Gastroesophageal sphincter (tissue), 4 donors: ENCODE results near the gene MAS1L. TPM values are rescaled to one million over a fixed set of nuclear protein-coding genes. Genes with fewer than 3 reads are reported as not detected.

Experiments used
- ATAC-seq: fragments of 150-250 bp; one replicate; pipeline ENCODE4 v1.9.1; 2016; ENCODE audit warnings: mild to moderate bottlenecking, moderate library complexity
- H3K27ac ChIP-seq, 4 donors: fragments of 200-600 bp; sonication (generic) in 3 of 4; 1 replicate in 3 of 4; 2 replicates in 1 of 4; pipeline ENCODE4 v1.5.1; 2016 to 2019
- H3K27me3 ChIP-seq: fragments of 200-600 bp; sonication (generic); one replicate; pipeline ENCODE4 v1.5.1; 2019
- H3K36me3 ChIP-seq, 2 donors: fragments of 200-600 bp; sonication (generic); one replicate each; pipeline ENCODE4 v1.5.1; 2019; ENCODE audit warnings: control low read depth in 1 of 2
- H3K4me1 ChIP-seq, 3 donors: fragments of 200-600 bp; sonication (generic); 1 replicate in 2 of 3; 2 replicates in 1 of 3; pipeline ENCODE4 v1.5.1; 2016 to 2019; ENCODE audit warnings: control low read depth in 2 of 3
- H3K4me3 ChIP-seq, 2 donors: fragments of 200-600 bp; sonication (generic); one replicate each; pipeline ENCODE4 v1.5.1; 2019; ENCODE audit warnings: mild to moderate bottlenecking in 1 of 2, moderate library complexity in 1 of 2
- H3K9me3 ChIP-seq, 3 donors: fragments of 200-600 bp; sonication (generic); one replicate each; pipeline ENCODE4 v1.5.1; 2017 to 2019; ENCODE audit warnings: control low read depth in 2 of 3
- CTCF ChIP-seq, 4 experiments: fragments of 200-600 bp in 2 of 4; fragments of 450-650 bp in 2 of 4; sonication (generic) in 1 of 4; IDR thresholded peaks; one replicate each; pipeline ENCODE4 v1.5.1; 2017 to 2019; ENCODE audit warnings: antibody characterized with exemption in 4 of 4, mild to moderate bottlenecking in 2 of 4, moderate library complexity in 2 of 4
- EP300 ChIP-seq: sonication (generic); formaldehyde crosslinking; IDR thresholded peaks from one replicate; pipeline ENCODE4 v1.6.1; 2017; ENCODE audit warnings: antibody characterized with exemption, mild to moderate bottlenecking
- POLR2A ChIP-seq, 2 donors: fragments of 450-650 bp; IDR thresholded peaks; one replicate each; pipeline ENCODE4 v1.6.1; 2017; ENCODE audit warnings: antibody characterized with exemption in 2 of 2, mild to moderate bottlenecking in 2 of 2, moderate library complexity in 1 of 2
- POLR2AphosphoS5 ChIP-seq: sonication (generic); formaldehyde crosslinking; IDR thresholded peaks from one replicate; pipeline ENCODE4 v1.6.1; 2017; ENCODE audit warnings: antibody characterized with exemption
- WGBS, 2 donors: methylation state at CpG; one replicate each; pipeline ENCODE4 v1.1.5; 2018; ENCODE audit warnings: low coverage in 1 of 2; 5-methylcytosine and 5-hydroxymethylcytosine counted together
- total RNA-seq, 4 donors: library from RNA; depleted of rRNA; stranded (reverse); fragments of >200 nt; gene quantifications; one replicate each; pipeline ENCODE4 v1.1.0, GENCODE V29; 2016

Gene MAS1L
- total RNA-seq, 4 donors from 2014 or later = not detected

GRCh38 chr6:29506446-29507067, 18.8 kb upstream of the MAS1L start:
- WGBS, 2 donors = no CpG with 5 or more reads among the region's 11 CpGs
- peaks cover 7% of the 10 kb centered on the region for H3K27me3 ChIP-seq
- no peak for ATAC-seq
- H3K4me1 ChIP-seq = no peaks in the 10 kb centered on the region
- TF ChIP-seq EP300 = no peak
- no peak for TF ChIP-seq CTCF (IDR thresholded peaks at IDR 0.05)
- TF ChIP-seq POLR2A (IDR thresholded peaks at IDR 0.05) = no peak
- no peak for TF ChIP-seq POLR2AphosphoS5
- no peak overlapping the region for H3K27ac ChIP-seq
- H3K9me3 ChIP-seq = no peaks in the 10 kb centered on the region
- no peak overlapping the region for H3K4me3 ChIP-seq
- no peaks in the 10 kb centered on the region for H3K36me3 ChIP-seq

DNA sequence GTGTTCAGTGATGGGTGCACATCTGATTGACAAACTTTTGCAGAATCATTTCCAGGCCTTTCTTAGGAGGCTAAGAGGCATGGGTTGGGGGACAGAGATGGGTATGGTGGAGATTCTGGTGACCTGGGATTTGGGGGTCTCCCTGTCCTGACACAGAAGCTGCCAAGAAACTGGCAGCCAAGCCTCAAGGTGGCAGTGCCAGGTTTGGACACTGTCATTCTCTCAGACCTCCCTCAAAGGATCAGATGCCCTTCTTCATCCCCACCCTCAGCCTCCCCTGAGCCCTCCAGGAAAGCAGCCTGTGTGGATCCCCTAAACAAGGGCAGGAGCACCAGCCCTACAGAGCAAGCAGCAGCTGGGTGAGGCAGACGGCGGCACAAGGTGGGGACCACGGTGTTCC, 18.1 kb upstream of the MAS1L start:
- H3K27me3 ChIP-seq = peaks cover 14% of the 10 kb centered on the region
- no peaks in the 10 kb centered on the region for H3K36me3 ChIP-seq
- no peak overlapping the region for H3K27ac ChIP-seq
- H3K4me1 ChIP-seq = no peaks in the 10 kb centered on the region
- H3K4me3 ChIP-seq = no peak overlapping the region
- no peak for ATAC-seq
- TF ChIP-seq POLR2A (IDR thresholded peaks at IDR 0.05) (no peak), CTCF (IDR thresholded peaks at IDR 0.05) (no peak), POLR2AphosphoS5 (no peak), EP300 (no peak)
- WGBS, 2 donors = 100% methylated on average over 1 of the region's 3 CpGs; no CpG with 5 or more reads in 1 of the 2 donors
- H3K9me3 ChIP-seq = no peaks in the 10 kb centered on the region

DNA sequence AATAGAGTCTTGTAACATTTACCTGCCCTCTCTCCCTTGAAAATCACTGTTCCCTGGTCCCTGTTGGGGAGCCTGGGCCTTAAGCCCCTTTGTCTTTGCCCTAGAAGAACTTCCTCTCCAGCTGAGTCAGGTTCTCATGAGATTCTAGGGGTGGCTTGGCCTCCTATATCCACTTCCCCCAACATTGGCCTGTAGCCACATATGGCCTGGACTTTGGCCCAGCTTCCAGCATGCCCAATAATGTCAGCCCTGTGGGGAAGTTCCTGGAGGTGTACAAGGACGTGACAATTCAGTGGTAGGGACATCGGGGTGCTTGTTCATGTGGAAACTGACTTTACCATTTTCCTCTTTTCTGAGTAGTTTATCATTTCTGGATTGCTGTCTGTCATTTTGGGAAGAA, 17.2 kb upstream of the MAS1L start:
- Histone ChIP-seq H3K36me3 (no peaks in the 10 kb centered on the region), H3K4me1 (no peaks in the 10 kb centered on the region), H3K4me3 (no peak overlapping the region), H3K9me3 (no peaks in the 10 kb centered on the region), H3K27ac (no peak overlapping the region), H3K27me3 (peaks cover 23% of the 10 kb centered on the region)
- WGBS, 2 donors = 70 to 75% methylated on average over 2 of the region's 2 CpGs
- TF ChIP-seq POLR2AphosphoS5 (no peak), EP300 (no peak), CTCF (IDR thresholded peaks at IDR 0.05) (no peak), POLR2A (IDR thresholded peaks at IDR 0.05) (no peak)
- no peak for ATAC-seq

DNA sequence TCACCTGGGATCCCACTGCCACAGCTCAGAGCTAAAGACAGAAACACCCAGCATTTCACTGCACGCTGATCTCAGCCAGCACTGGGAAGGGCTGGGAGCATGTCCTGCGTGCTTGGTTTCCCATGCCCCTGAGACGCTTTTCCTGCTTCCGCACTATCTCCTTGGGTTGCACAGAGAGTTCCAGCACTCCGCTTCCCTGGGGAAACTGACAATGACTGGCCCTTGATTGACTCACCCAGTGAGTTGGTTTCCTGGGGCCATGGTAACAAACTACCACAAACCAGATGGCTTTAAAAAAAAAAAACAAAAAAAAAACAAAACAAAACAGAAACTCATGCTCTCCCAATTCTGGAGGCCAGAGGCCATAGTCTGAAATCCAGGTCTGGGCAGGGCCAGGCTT, 14.8 kb upstream of the MAS1L start:
- no peak for ATAC-seq
- no peaks in the 10 kb centered on the region for H3K9me3 ChIP-seq
- peaks cover 26% of the 10 kb centered on the region for H3K27me3 ChIP-seq
- 82 to 85% methylated on average over 2 to 4 of the region's 5 CpGs for WGBS, 2 donors
- H3K4me3 ChIP-seq = no peak overlapping the region
- no peak for TF ChIP-seq EP300
- no peak for TF ChIP-seq POLR2AphosphoS5
- no peak for TF ChIP-seq POLR2A (IDR thresholded peaks at IDR 0.05)
- no peak for TF ChIP-seq CTCF (IDR thresholded peaks at IDR 0.05)
- no peaks in the 10 kb centered on the region for H3K4me1 ChIP-seq
- no peak overlapping the region for H3K27ac ChIP-seq
- H3K36me3 ChIP-seq = no peaks in the 10 kb centered on the region

GRCh38 chr6:29502181-29502580, 14.4 kb upstream of the MAS1L start:
- H3K27ac ChIP-seq = no peak overlapping the region
- no peaks in the 10 kb centered on the region for H3K4me1 ChIP-seq
- no peaks in the 10 kb centered on the region for H3K9me3 ChIP-seq
- ATAC-seq = no peak
- no peak for TF ChIP-seq POLR2AphosphoS5
- TF ChIP-seq EP300 = no peak
- TF ChIP-seq POLR2A (IDR thresholded peaks at IDR 0.05) = no peak
- TF ChIP-seq CTCF (IDR thresholded peaks at IDR 0.05) = no peak
- no peak overlapping the region for H3K4me3 ChIP-seq
- no peaks in the 10 kb centered on the region for H3K36me3 ChIP-seq
- H3K27me3 ChIP-seq = peaks cover 30% of the 10 kb centered on the region
- 100% methylated on average over 1 of the region's 3 CpGs; no CpG with 5 or more reads in 1 of the 2 donors for WGBS, 2 donors
